HG02798 (cell line): ENCODE measurements around the gene FAM81B.

Experiments
- ATAC-seq: cut with Tn5 transposase; IDR thresholded peaks from one replicate; pipeline ENCODE4 v1.9.1; 2021; ENCODE audit warnings: mild to moderate bottlenecking; ENCODE audit not compliant: unreplicated experiment, poor library complexity

The FAM81B gene

GRCh38 chr5:95449460-95449859, 58.3 kb downstream of the FAM81B start:
- ATAC-seq, result no peak

DNA sequence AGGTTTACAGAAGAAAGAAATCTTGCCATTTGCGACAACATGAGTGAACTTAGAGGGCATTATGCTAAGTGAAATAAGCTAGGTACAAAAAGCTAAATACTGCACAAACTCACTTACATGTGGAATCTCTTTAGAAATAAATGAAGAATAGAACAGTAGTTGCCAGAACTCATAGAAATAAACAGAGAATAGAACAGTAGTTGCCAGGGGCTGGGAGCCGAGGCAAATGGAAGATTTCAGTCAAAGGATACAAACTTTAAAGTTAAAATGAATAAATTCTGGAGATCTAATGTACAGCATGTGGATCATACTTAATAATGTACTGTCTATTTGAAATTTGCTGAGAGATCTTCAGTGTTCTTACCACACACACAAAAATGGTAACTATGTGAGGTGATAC, 63.4 kb downstream of the FAM81B start:
- ATAC-seq, result no peak

DNA sequence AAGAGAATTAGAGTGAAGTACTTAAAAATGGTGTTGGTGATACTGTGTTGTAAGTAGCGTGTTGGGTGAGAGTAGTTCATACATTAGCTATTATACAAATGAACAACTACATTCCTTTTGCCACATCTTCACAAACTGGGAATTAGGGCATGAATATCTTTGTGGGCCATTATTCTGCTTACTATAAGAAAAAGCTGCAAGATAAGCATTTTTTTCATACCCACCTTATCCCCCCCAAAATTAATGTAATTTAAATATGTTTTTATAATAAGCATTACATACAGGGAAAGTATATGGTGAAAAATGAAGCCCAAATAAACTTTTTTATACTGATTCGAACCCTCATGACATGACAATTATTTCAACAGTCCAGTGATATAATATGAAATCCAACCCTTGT, 69.5 kb downstream of the FAM81B start:
- ATAC-seq, result no peak

DNA sequence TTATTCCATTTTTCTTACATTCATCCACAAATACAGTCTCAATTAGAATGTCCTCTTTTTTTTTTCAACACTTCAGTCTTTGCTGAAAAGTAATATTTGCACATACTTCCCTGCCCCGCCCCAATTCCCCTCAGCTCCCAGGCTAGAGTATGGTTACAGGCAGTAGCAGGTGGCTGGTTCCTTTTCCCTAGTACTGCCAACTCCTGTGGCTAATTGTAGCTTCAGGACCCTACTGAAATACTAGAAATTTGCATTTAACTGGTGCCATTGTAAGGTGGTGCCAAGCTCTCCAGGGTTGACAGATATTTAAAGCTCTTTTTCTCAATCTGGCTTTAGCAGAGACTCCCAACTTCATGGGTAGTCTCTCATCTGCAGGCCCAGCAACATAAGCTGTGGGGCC, 80.3 kb downstream of the FAM81B start:
- no peak for ATAC-seq

- ATAC-seq, result no peak
These were observed 80.8 kb downstream of the FAM81B start for GRCh38 chr5:95471942-95472341.

DNA sequence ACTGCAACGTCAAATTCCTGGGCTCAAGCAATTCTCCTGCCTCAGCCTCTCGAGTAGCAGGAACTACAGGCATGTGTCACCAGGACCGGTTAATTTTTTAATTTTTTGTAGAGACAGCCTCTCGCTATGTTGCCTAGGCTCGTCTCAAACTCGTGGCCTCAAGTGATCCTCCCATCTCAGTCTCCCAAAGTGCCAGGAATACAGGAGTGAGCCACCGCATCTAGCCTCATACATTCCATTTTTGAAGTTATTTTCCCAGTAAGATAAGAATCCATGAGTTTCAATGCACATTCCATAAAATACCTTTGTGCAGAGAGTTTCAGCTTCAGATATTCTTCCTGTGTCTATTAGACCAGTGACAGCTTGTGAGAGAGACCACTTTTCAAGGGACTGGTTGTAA, 93.3 kb downstream of the FAM81B start:
- no peak for ATAC-seq

- ATAC-seq, result no peak
These were observed 95.0 kb downstream of the FAM81B start for GRCh38 chr5:95486191-95486590.

DNA sequence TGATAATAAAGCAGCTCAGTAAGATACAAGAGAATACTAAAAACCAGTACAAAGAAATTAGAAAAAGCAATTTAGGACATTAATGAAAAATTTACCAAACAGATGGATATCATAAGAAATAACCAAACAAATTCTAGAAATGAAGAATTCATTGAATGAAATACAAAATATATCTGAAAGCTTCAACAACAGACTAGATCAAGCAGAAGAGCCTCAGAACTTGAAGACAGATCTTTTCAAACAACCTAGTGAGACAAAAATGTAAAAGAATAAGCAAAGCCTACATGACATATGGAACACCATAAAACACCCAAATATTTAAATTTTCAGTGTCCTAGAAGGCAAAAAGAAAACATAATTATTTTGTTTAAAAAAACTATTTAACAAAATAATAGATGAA, 96.7 kb downstream of the FAM81B start:
- ATAC-seq, result no peak
